ENCODE data around the gene SPTBN1.

The SPTBN1 gene

GRCh38 chr2:54646170-54646927, 190.2 kb downstream of the SPTBN1 start (continued):
- no peak for TF ChIP-seq POU6F1 (CRISPR knock-in tag; IDR thresholded peaks at IDR 0.05; ENCODE audit: borderline replicate concordance, low read depth)

- TF ChIP-seq ZFP3 (CRISPR knock-in tag; IDR thresholded peaks at IDR 0.05) (no peak), TOX (CRISPR knock-in tag; IDR thresholded peaks at IDR 0.05; ENCODE audit: borderline replicate concordance) (no peak), ZC3H10 (CRISPR knock-in tag; IDR thresholded peaks at IDR 0.05) (no peak), ESRRG (CRISPR knock-in tag; IDR thresholded peaks at IDR 0.05) (no peak), POU6F1 (CRISPR knock-in tag; IDR thresholded peaks at IDR 0.05; ENCODE audit: borderline replicate concordance, low read depth) (no peak), OSR1 (CRISPR knock-in tag; IDR thresholded peaks at IDR 0.05) (no peak), SNAI2 (CRISPR knock-in tag; IDR thresholded peaks at IDR 0.05) (no peak), PATZ1 (CRISPR knock-in tag; IDR thresholded peaks at IDR 0.05; ENCODE audit: borderline replicate concordance) (no peak), TCF4 (CRISPR knock-in tag; IDR thresholded peaks at IDR 0.05; ENCODE audit: borderline replicate concordance) (no peak), ZNF565 (CRISPR knock-in tag; conservative IDR thresholded peaks at IDR 0.05; ENCODE audit: low read depth) (no peak)
- no peak for ATAC-seq
Observed at GRCh38 chr2:54648256-54648655, 192.1 kb downstream of the SPTBN1 start.

GRCh38 chr2:54649191-54649590, 193.1 kb downstream of the SPTBN1 start:
- TF ChIP-seq GLIS3 (CRISPR knock-in tag; IDR thresholded peaks at IDR 0.05) = no peak
- TF ChIP-seq CSDC2 (CRISPR knock-in tag; IDR thresholded peaks at IDR 0.05) = no peak
- no peak for TF ChIP-seq ARNTL (CRISPR knock-in tag; IDR thresholded peaks at IDR 0.05; ENCODE audit: borderline replicate concordance, low read depth)
- no peak for TF ChIP-seq OSR1 (CRISPR knock-in tag; IDR thresholded peaks at IDR 0.05)
- TF ChIP-seq TOX (CRISPR knock-in tag; IDR thresholded peaks at IDR 0.05; ENCODE audit: borderline replicate concordance) = no peak
- no peak for TF ChIP-seq CREB5 (CRISPR knock-in tag; IDR thresholded peaks at IDR 0.05; ENCODE audit: low read depth)
- no peak for TF ChIP-seq RARB (CRISPR knock-in tag; IDR thresholded peaks at IDR 0.05)
- no peak for TF ChIP-seq ZNF8 (CRISPR knock-in tag; IDR thresholded peaks at IDR 0.05)
- TF ChIP-seq ISL1 (CRISPR knock-in tag; IDR thresholded peaks at IDR 0.05) = no peak
- TF ChIP-seq BACH2 (CRISPR knock-in tag; IDR thresholded peaks at IDR 0.05; ENCODE audit: borderline replicate concordance) = no peak
- no peak for TF ChIP-seq PPARA (CRISPR knock-in tag; IDR thresholded peaks at IDR 0.05; ENCODE audit: borderline replicate concordance)
- no peak for TF ChIP-seq TSHZ2 (CRISPR knock-in tag; IDR thresholded peaks at IDR 0.05)
- no peak for TF ChIP-seq TCF4 (CRISPR knock-in tag; IDR thresholded peaks at IDR 0.05; ENCODE audit: borderline replicate concordance)
- TF ChIP-seq ZFP3 (CRISPR knock-in tag; IDR thresholded peaks at IDR 0.05) = no peak
- no peak for TF ChIP-seq CSRNP3 (CRISPR knock-in tag; IDR thresholded peaks at IDR 0.05)
- ATAC-seq = no peak
